Nephron (organoid): ENCODE data around the gene NWD2.

Source experiments
- H3K27ac Mint-ChIP-seq, 3 experiments: 2 replicates each; pipeline ENCODE4 v1.8.0; 2020; ENCODE audit warnings: mixed read lengths in 3 of 3, mild to moderate bottlenecking in 2 of 3, moderate library complexity in 1 of 3
- H3K27me3 Mint-ChIP-seq: 2 replicates; pipeline ENCODE4 v1.8.0; 2021; ENCODE audit warnings: low read depth, mild to moderate bottlenecking, moderate library complexity, mixed read lengths
- H3K36me3 Mint-ChIP-seq: 2 replicates; pipeline ENCODE4 v1.8.0; 2020; ENCODE audit warnings: low read depth, mixed read lengths
- H3K4me1 Mint-ChIP-seq: 2 replicates; pipeline ENCODE4 v1.8.0; 2020; ENCODE audit warnings: mixed read lengths
- H3K4me3 Mint-ChIP-seq, 3 experiments: 2 replicates each; pipeline ENCODE4 v1.8.0; 2020; ENCODE audit warnings: mild to moderate bottlenecking in 3 of 3, mixed read lengths in 3 of 3, moderate library complexity in 2 of 3
- H3K9me3 Mint-ChIP-seq: 2 replicates; pipeline ENCODE4 v1.8.0; 2020; ENCODE audit warnings: mixed read lengths
- CTCF ChIP-seq, 3 experiments: fragments of 200-600 bp; sonication (generic); IDR thresholded peaks; one replicate each; pipeline ENCODE4 v1.5.0; 2021; ENCODE audit warnings: antibody characterized with exemption in 3 of 3; ENCODE audit not compliant: unreplicated experiment in 3 of 3

NWD2 gene

GRCh38 chr4:37389366-37389765 is 144.8 kb downstream of the NWD2 start:
- Mint-ChIP-seq H3K36me3 (no peaks in the 10 kb centered on the region), H3K27ac (no peak overlapping the region), H3K4me1 (no peaks in the 10 kb centered on the region), H3K9me3 (no peaks in the 10 kb centered on the region), H3K27me3 (peaks cover 4% of the 10 kb centered on the region), H3K4me3 (no peak overlapping the region)
- TF ChIP-seq CTCF (IDR thresholded peaks at IDR 0.05; ENCODE audit: unreplicated experiment in 3 of 3), result no peak

DNA sequence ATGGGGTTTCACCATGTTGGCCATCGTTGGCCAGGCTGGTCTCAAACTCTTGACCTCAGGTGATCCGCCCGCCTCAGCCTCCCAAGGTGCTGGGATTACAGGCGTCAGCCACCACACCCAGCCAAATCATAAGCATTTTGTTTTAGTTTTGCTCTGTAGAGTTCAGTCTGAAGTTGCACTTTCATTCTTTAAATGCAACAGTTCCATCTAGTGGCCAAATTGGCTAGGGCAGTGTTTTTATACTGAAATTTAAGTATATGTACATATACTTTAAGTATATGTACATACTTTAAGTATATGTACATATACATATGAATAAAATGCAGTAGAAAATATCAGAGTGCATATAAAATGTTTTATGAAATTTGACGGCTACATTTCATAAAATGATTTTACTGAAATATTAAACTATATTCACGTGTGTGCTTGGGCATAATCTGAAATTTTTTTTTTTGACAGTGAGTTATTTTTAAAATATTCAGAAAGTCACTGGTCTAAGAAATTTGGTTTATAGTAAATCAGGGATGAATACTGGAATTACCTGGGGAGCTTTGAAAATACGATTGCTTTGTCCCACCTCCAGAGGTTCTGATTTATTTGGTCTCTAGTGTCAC is 145.5 kb downstream of the NWD2 start:
- no peak overlapping the region for H3K4me3 Mint-ChIP-seq
- no peaks in the 10 kb centered on the region for H3K9me3 Mint-ChIP-seq
- peak; percentile 62 to 78 (median 70) for TF ChIP-seq CTCF (IDR thresholded peaks at IDR 0.05; ENCODE audit: unreplicated experiment in 3 of 3)
- H3K27ac Mint-ChIP-seq, result no peak overlapping the region
- peaks cover 4% of the 10 kb centered on the region for H3K27me3 Mint-ChIP-seq
- H3K4me1 Mint-ChIP-seq, result no peaks in the 10 kb centered on the region
- no peaks in the 10 kb centered on the region for H3K36me3 Mint-ChIP-seq

DNA sequence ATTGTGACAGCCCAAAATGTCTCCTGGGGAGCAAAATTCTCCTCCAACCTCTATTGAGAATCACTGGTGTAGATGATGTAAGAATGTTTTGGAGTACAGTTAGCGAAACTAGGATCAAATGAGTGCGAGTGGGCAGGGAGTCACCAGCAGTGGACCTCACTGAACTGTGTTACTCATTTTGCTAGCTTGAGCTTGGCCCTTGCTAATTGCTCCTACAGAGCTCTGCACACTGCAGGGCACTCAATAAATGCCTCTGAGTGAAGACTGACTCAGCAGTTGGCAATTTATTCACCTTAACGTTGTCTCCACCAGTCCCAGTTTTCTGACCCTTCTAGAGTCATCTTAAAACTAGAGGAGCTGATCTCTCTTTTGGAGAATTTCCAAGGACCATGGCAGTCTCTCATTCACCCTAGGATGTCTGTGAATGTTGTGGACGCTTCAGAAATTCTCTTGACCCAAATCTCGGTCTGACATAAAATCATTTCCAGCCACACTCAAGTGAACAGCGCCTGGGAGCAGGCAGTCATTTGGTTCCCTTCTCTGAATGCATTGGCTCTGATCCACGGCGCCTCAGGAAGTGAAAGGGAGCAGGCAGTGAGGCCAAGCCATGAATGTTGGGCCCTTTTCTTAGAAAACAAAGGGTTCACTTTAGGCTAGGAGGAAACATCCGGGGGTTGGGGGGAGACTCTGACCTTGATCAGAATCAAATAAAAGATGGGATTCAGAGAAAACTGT is 148.1 kb downstream of the NWD2 start:
- H3K4me3 Mint-ChIP-seq, result no peak overlapping the region
- no peak overlapping the region for H3K27ac Mint-ChIP-seq
- no peaks in the 10 kb centered on the region for H3K4me1 Mint-ChIP-seq
- no peaks in the 10 kb centered on the region for H3K27me3 Mint-ChIP-seq
- no peak for TF ChIP-seq CTCF (IDR thresholded peaks at IDR 0.05; ENCODE audit: unreplicated experiment in 3 of 3)
- H3K9me3 Mint-ChIP-seq, result no peaks in the 10 kb centered on the region
- no peaks in the 10 kb centered on the region for H3K36me3 Mint-ChIP-seq

DNA sequence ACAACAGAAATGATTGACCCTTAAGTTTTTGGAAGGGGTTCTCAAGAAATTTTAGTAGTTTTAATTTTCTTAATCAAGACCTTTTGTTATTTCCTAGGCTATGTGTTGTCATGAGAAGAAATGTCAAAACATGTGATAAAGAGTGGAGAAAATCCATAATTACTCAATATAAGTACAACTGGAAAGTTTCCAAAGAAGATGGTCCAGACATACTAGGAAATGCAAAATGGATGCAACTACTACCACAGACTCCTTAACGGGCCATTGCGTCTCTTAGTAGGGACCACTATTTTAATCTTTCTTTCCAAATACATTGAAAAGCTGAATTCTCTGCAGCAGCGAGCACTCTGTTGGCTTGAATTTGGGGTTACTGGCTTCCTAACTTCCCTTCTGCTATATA is 148.8 kb downstream of the NWD2 start:
- no peaks in the 10 kb centered on the region for H3K4me1 Mint-ChIP-seq
- H3K9me3 Mint-ChIP-seq, result no peaks in the 10 kb centered on the region
- no peaks in the 10 kb centered on the region for H3K27me3 Mint-ChIP-seq
- no peak overlapping the region for H3K27ac Mint-ChIP-seq
- H3K36me3 Mint-ChIP-seq, result no peaks in the 10 kb centered on the region
- no peak overlapping the region for H3K4me3 Mint-ChIP-seq
- TF ChIP-seq CTCF (IDR thresholded peaks at IDR 0.05; ENCODE audit: unreplicated experiment in 3 of 3), result no peak

DNA sequence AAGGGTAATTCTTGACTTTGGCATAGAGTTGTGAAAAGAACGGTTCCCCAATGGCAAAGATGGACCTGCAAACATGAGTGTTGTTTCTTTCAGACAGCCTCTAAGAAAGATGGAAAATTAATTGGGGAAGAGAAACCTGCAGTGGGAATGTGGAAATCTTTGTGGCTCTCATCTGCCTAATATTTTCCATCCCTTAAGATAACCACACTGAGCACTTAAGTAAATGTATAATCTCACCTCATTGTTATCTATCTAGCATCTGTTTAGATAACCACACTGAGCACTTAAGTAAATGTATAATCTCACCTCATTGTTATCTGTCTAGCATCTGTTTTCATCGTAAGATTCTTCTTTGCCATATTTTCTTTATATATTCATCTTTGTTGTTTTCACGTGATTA is 149.3 kb downstream of the NWD2 start:
- Mint-ChIP-seq H3K4me1 (no peaks in the 10 kb centered on the region), H3K4me3 (no peak overlapping the region)
- TF ChIP-seq CTCF (IDR thresholded peaks at IDR 0.05; ENCODE audit: unreplicated experiment in 3 of 3), result no peak

GRCh38 chr4:37397505-37397904 is 153.0 kb downstream of the NWD2 start:
- H3K27me3 Mint-ChIP-seq, result no peaks in the 10 kb centered on the region
- H3K9me3 Mint-ChIP-seq, result peaks cover 2% of the 10 kb centered on the region
- no peaks in the 10 kb centered on the region for H3K36me3 Mint-ChIP-seq
- no peaks in the 10 kb centered on the region for H3K4me1 Mint-ChIP-seq
- no peak overlapping the region for H3K4me3 Mint-ChIP-seq
- no peak for TF ChIP-seq CTCF (IDR thresholded peaks at IDR 0.05; ENCODE audit: unreplicated experiment in 3 of 3)
- H3K27ac Mint-ChIP-seq, result no peak overlapping the region

More for the DNA sequence above, 149.3 kb downstream of the NWD2 start:
- Mint-ChIP-seq H3K36me3 (no peaks in the 10 kb centered on the region), H3K27me3 (no peaks in the 10 kb centered on the region), H3K9me3 (no peaks in the 10 kb centered on the region), H3K27ac (no peak overlapping the region)
